Cardiac muscle cell (in vitro differentiated cells and primary cell): ENCODE measurements around the gene TLX3. TPM values are rescaled to one million over a fixed set of nuclear protein-coding genes. Genes with fewer than 3 reads are reported as not detected.

Source experiments
- DNase-seq, 2 donors: peaks; one replicate each; pipeline versions ENCODE4 v3.0.0 to v3.0.0-alpha.2; 2010 to 2017; ENCODE audit warnings: low read depth in 1 of 2, low spot score in 1 of 2
- H3K27ac ChIP-seq: fragments of 200-600 bp; sonication (generic); 2 replicates; pipeline ENCODE4 v1.5.1; 2016
- H3K27me3 ChIP-seq: fragments of 200-600 bp; sonication (generic); 2 replicates; pipeline ENCODE4 v1.6.0; 2016; ENCODE audit warnings: control low read depth
- H3K36me3 ChIP-seq: fragments of 200-600 bp; sonication (generic); 2 replicates; pipeline ENCODE4 v1.5.1; 2016; ENCODE audit warnings: control low read depth
- H3K4me1 ChIP-seq: fragments of 200-600 bp; sonication (generic); 2 replicates; pipeline ENCODE4 v1.8.1; 2017; ENCODE audit warnings: low read depth, mild to moderate bottlenecking, mixed run types
- H3K4me3 ChIP-seq: fragments of 200-600 bp; sonication (generic); 2 replicates; pipeline ENCODE4 v1.5.1; 2016; ENCODE audit warnings: mild to moderate bottlenecking
- H3K9me3 ChIP-seq: fragments of 200-600 bp; sonication (generic); 2 replicates; pipeline ENCODE4 v1.5.1; 2017; ENCODE audit warnings: low read depth, mild to moderate bottlenecking, control low read depth
- CTCF ChIP-seq: IDR thresholded peaks from 2 replicates; pipeline ENCODE4 v1.5.1; 2012; ENCODE audit warnings: low read depth, mild to moderate bottlenecking, low read length
- polyA plus RNA-seq: library from polyadenylated mRNA; unstranded; fragments of >200 nt; fragmentation: Nextera tagmentation; extraction: Ambion mirVana; gene quantifications from 2 replicates; pipeline ENCODE4 v1.2.1, GENCODE V29; 2016
- total RNA-seq: library from RNA; depleted of rRNA; stranded (reverse); fragments of >200 nt; gene quantifications from 2 replicates; pipeline ENCODE4 v1.2.3, GENCODE V29; 2016

The TLX3 gene
- total and polyA plus RNA-seq, 2 experiments from 2014 or later, result not detected

DNA sequence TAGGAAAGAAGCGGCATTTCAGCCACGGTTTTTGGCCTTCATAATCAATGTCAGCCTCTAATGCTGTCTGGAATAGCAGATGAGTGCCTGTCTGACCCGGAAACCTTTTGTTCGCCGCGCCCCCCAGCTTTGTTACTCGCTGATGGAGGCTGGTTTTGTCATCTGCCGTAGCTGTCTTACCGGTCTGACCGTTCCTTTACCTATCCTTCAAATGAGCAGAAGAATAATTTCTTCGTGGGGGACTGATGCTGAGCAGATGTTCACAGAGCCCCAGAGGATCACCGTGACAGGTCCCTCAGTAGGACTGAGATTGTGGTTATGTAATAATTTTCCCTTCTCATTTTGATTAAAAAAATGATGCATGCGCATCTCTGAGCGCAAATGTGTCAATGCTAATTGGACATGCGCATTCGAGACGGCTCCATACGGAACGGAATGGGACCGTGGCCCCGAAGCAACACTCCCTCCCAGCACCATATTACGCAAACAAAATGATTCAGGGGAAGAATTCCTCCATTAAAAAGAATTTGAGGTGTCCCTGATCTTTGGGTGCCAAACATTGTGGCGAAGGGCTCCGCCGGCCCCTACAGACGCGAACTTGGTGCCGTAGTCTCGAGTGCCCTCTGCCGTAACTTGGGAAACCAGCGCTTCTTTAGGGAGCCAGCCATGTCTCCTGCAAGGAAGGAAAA lies 27.6 kb downstream of the TLX3 start:
- Histone ChIP-seq H3K4me3 (peak overlapping the region; percentile 30), H3K27me3 (peaks cover 63% of the 10 kb centered on the region), H3K36me3 (no peaks in the 10 kb centered on the region), H3K27ac (no peak overlapping the region), H3K4me1 (no peaks in the 10 kb centered on the region), H3K9me3 (no peaks in the 10 kb centered on the region)
- TF ChIP-seq CTCF, result peak; percentile 84
- peak; percentile 67 to 74 for DNase-seq

DNA sequence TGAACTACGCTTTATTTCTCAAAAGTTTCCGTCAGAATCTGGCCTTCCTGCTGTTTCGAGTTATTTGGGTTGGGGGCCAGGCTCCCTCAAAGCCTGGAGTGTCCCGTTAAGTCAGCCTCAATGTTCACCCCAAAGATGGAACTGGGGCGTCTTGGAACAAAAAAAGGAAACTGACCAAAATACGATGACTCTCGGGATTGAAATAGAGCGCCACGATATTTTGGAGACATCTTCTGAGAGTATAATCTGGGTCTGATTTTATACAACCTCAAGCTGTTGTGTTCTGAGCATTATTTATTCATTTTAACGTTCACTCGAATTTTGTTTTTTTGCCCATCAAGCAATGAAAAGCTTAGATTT lies 28.1 kb downstream of the TLX3 start:
- Histone ChIP-seq H3K36me3 (no peaks in the 10 kb centered on the region), H3K4me3 (no peak overlapping the region), H3K4me1 (no peaks in the 10 kb centered on the region), H3K27ac (no peak overlapping the region), H3K9me3 (no peaks in the 10 kb centered on the region), H3K27me3 (peaks cover 58% of the 10 kb centered on the region)
- DNase-seq, result no peak
- TF ChIP-seq CTCF, result no peak

GRCh38 chr5:171340042-171340441 lies 31.0 kb downstream of the TLX3 start:
- no peak overlapping the region for H3K4me3 ChIP-seq
- no peak overlapping the region for H3K27ac ChIP-seq
- DNase-seq, result no peak
- H3K27me3 ChIP-seq, result peaks cover 39% of the 10 kb centered on the region
- TF ChIP-seq CTCF, result no peak
- no peaks in the 10 kb centered on the region for H3K36me3 ChIP-seq
- H3K9me3 ChIP-seq, result no peaks in the 10 kb centered on the region
- no peaks in the 10 kb centered on the region for H3K4me1 ChIP-seq

GRCh38 chr5:171340491-171340890 lies 31.4 kb downstream of the TLX3 start:
- Histone ChIP-seq H3K27ac (no peak overlapping the region), H3K9me3 (no peaks in the 10 kb centered on the region), H3K36me3 (no peaks in the 10 kb centered on the region), H3K4me1 (no peaks in the 10 kb centered on the region), H3K4me3 (no peak overlapping the region), H3K27me3 (peaks cover 35% of the 10 kb centered on the region)
- no peak for TF ChIP-seq CTCF
- DNase-seq, result no peak

DNA sequence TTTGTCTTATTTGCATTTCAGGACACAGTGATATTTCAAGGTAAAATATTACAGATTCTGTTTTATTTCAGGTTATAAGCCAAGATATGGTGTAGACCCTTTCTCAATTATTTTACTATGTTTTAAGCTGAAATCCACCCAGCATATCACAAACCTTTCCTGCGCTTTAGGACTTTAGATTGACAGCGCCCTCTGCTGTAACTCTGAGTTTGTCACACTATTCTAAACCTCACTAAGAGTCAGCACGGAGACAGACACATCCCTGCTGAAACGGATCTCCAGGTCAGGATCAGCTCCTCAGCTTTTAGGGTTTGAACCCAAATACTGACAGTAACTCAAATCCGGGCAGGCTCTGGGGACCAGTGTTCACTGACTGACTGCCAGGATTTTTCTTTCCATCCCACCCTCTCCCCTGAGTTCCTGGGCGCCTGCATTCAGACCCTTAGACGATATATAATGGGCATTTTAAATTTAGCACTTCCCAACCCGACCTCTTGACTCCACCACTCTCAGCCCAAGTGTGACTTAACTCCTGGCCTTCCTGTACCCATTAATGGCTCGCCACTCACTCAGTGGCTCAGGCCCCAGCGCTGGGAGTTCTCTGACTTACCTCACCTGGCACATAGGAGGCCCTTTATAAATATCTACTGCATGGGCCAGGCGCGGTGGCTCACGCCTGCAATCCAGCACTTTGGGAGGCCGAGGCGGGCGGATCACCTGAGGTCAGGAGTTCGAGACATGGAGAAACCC lies 33.5 kb downstream of the TLX3 start:
- Histone ChIP-seq H3K4me3 (no peak overlapping the region), H3K36me3 (no peaks in the 10 kb centered on the region), H3K27me3 (peaks cover 14% of the 10 kb centered on the region), H3K27ac (no peak overlapping the region), H3K4me1 (no peaks in the 10 kb centered on the region), H3K9me3 (no peaks in the 10 kb centered on the region)
- DNase-seq, result peak; percentile 73 to 77
- TF ChIP-seq CTCF, result peak; percentile 73
